NCI-H1930 (cell line): Measurements from ENCODE around the gene MYO3B.
"Not testable (repeated sequence)": the region's sequence is repeated elsewhere in the genome, so short reads cannot be mapped to it uniquely, and the experiment has no call there.

Source experiments
- DNase-seq, 2 experiments: peaks; one replicate each; lab custom pipeline; 2025; lab: John Stamatoyannopoulos, UW

Gene MYO3B

GRCh38 chr2:170514140-170514539, 336.2 kb downstream of the MYO3B start:
- DNase-seq = no peak

GRCh38 chr2:170517538-170517937, 339.6 kb downstream of the MYO3B start:
- DNase-seq = no peak

GRCh38 chr2:170518911-170519310, 341.0 kb downstream of the MYO3B start:
- DNase-seq = no peak

GRCh38 chr2:170521299-170521698, 343.4 kb downstream of the MYO3B start:
- no peak for DNase-seq

- no peak for DNase-seq
Measured at GRCh38 chr2:170523506-170523905, 345.6 kb downstream of the MYO3B start.

GRCh38 chr2:170524828-170525565, 347.1 kb downstream of the MYO3B start:
- DNase-seq = no peak

- DNase-seq = no peak
Measured at GRCh38 chr2:170525566-170525900, 347.6 kb downstream of the MYO3B start.

GRCh38 chr2:170530284-170530745, 352.4 kb downstream of the MYO3B start:
- peak; percentile 92 to 97 for DNase-seq

- DNase-seq = no peak
Measured at GRCh38 chr2:170530803-170531564, 353.0 kb downstream of the MYO3B start.

GRCh38 chr2:170531876-170532275, 353.9 kb downstream of the MYO3B start:
- no peak for DNase-seq

GRCh38 chr2:170533156-170533555, 355.2 kb downstream of the MYO3B start:
- no peak for DNase-seq

- DNase-seq = no peak
Measured at GRCh38 chr2:170535552-170535951, 357.6 kb downstream of the MYO3B start.

- DNase-seq = no peak
Measured at GRCh38 chr2:170544817-170545216, 366.9 kb downstream of the MYO3B start.

- no peak for DNase-seq
Measured at GRCh38 chr2:170548304-170548703, 370.4 kb downstream of the MYO3B start.

- no peak for DNase-seq
Measured at GRCh38 chr2:170550501-170550900, 372.6 kb downstream of the MYO3B start.

- not testable (repeated sequence) for DNase-seq
Measured at GRCh38 chr2:170551899-170552298, 374.0 kb downstream of the MYO3B start.

- DNase-seq = no peak
Measured at GRCh38 chr2:170553748-170554147, 375.8 kb downstream of the MYO3B start.

GRCh38 chr2:170554278-170554955, 376.5 kb downstream of the MYO3B start:
- no peak for DNase-seq

GRCh38 chr2:170562928-170563327, 385.0 kb downstream of the MYO3B start:
- DNase-seq = no peak

GRCh38 chr2:170563401-170563800, 385.5 kb downstream of the MYO3B start:
- DNase-seq = no peak

GRCh38 chr2:170566138-170566537, 388.2 kb downstream of the MYO3B start:
- DNase-seq = no peak

- no peak for DNase-seq
Measured at GRCh38 chr2:170567429-170567828, 389.5 kb downstream of the MYO3B start.

GRCh38 chr2:170568511-170568910, 390.6 kb downstream of the MYO3B start:
- no peak for DNase-seq
